HG03196 (cell line): ENCODE results near the gene PRKD3.

Experiments
- ATAC-seq: cut with Tn5 transposase; IDR thresholded peaks from one replicate; pipeline ENCODE4 v1.9.1; 2021; ENCODE audit not compliant: unreplicated experiment

Gene PRKD3

DNA sequence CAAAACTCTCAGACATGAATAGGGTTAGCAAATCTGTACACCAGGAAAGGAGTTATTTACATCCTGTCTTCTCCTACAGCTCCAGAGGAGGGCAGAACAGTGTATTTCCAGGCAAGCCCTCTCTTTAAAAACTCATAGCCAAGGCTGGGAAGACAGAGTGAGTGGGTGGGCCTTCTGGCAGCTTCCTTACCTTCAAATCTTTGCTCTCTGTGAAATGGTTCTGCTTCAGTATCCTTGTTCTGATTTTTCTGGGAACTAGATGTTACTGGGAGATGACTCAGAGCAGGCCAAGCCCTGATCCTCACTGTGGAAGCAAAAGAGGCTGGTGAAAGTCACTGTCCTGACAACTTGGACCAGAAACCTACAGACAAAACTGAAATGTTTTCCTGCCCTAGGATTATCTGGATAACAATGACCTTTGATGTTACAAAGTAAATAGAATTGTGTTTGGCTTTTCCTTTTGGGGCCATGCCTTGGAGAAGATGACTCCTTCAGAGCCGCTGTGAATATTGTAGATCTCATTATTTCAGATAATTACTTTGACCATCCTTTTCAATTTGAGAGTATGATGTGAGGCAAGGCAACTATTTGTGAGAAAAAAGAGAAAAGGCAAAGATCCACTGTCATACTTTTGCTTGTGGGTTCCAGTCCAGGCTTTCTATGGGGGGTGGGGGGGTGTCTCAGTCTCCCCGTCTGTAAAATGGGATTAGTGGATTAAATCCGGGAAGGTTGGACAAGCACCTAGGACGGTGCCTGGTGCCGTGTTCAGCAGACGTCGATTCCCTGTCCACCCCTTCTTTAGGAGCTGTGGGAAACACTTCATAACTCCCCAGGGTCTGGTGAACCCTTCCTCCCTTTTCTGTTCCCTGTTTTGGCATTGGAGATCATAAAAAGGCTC lies 19.2 kb upstream of the PRKD3 start:
- no peak for ATAC-seq

GRCh38 chr2:37342591-37343220 lies 18.1 kb upstream of the PRKD3 start:
- ATAC-seq = no peak

- ATAC-seq = no peak
Measured at GRCh38 chr2:37340637-37341036, 16.0 kb upstream of the PRKD3 start.

GRCh38 chr2:37338933-37339332 lies 14.3 kb upstream of the PRKD3 start:
- no peak for ATAC-seq

DNA sequence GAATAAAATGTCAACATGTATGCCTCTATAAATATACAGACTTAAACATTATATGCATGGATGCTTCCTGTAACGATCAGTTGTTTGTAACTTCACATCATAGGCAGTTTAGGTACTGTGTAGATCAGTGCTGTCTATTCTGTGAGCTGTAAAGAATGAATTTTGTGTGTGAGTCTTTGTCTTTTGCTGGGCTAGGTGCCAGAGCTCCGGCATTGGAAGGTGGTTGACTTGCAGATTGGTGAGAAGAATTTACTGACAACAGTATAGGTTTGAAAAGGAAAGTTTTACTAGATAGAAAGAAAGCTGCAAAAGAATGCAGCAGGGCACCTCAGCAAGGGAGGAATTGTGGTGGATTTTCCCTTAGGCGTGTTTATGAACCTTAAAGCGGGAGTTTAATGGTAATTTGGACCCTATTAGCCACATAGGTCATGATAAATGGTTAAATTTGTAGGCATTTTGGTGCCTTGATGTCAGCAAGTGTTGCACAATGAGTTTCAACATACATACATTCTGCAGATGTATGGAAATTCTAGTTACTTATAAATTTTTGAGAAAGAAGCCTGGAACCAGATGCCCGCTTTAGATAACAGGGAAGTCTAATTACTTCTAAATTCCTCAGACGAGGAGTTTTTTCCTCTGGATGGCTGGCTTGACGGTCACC lies 13.1 kb upstream of the PRKD3 start:
- no peak for ATAC-seq

DNA sequence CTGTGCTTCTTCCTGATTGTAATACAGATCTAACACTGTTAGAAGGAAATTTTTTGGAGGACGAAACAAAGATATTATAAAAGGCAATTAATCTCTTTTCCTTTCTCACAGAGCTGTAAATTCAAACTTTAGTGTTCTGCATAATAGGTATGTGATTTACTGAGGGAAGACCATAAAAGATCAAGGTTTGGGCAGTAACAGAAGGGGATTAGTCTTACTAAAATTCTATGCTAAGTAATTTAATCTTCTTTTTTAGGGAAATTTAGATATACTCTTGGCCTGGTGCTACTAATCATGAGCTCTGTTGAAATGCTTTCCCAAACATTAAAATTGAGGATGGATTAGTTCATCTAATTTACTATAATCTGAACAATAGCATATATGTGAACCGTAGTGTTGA lies 11.0 kb upstream of the PRKD3 start:
- no peak for ATAC-seq

DNA sequence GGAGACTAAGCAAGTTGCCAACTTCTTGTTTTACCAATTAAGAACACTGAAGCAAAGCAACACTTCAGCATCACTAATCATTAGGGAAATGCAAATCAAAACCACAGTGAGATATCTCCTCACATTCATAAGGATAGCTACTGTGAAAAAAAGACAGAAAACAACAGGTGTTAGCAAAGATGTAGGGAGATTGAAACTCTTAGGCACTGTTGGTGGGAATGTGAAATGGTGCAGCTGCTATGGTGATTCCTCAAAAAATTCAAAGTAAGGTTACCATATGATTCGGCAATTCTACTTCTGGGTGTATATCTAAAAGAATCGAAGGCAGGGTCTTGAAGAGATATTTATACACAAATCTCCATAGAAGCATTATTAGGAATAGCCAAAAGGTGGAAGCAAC lies 8.6 kb upstream of the PRKD3 start:
- ATAC-seq = no peak

DNA sequence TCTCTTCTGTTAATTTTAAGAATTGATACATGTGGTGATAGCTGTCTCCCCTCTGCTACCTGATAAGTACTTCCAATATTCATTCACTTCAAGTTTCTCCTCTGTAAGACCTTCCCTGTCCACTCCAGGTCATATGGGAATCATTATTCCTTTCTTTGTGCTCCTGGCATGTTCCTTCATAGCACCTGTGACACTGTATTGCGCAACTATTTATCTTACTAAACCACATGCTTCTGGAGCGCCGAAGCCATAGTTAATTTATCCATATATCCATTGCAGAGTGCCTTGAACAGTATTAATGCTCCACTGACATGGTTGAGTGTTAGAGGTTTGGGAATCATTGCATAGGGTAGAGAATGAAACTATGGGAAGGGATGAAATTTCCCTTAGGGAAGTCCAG lies 7.9 kb upstream of the PRKD3 start:
- ATAC-seq = no peak

GRCh38 chr2:37330681-37331080 lies 6.0 kb upstream of the PRKD3 start:
- ATAC-seq = no peak

- no peak for ATAC-seq
Measured at GRCh38 chr2:37326866-37327634, 2.4 kb upstream of the PRKD3 start.

DNA sequence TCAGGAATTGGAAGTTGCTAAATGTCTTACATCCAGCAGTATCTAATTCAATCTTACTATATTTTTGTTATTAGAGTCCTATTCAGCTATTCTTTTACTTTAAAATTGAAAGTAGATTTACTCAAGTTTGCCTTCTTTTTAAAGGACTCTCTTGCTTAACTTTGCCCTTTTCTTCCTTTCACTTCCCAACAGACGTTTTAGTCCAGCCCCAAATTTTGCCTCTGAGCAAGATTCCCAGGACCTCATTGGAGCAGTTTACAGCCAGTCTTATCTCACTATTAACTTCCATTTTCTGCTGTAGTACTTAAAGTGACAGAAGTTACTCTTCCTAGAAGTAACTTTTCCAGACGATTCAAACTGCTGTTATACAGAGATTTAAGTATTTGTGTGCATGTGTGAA lies 1.7 kb upstream of the PRKD3 start:
- no peak for ATAC-seq

GRCh38 chr2:37325625-37326071 lies 1.0 kb upstream of the PRKD3 start:
- ATAC-seq = no peak

DNA sequence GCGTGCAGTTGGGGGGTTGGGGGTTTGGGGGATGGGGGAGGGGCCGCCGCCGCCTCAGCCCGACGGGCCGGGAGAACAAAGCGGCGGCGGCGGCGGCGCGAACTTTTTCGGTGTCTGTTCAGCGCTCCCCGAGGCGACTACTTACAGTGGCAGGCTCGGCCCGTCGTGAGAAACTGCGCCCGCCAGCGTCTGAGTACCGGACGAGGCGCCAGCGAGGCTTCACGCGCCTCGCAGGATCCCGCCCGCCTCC lies 172 bp downstream of the PRKD3 start:
- no peak for ATAC-seq

- peak; percentile 28 for ATAC-seq
Measured at GRCh38 chr2:37323781-37324535, 675 bp downstream of the PRKD3 start.

- no peak for ATAC-seq
Measured at GRCh38 chr2:37323176-37323780, 1.4 kb downstream of the PRKD3 start.

DNA sequence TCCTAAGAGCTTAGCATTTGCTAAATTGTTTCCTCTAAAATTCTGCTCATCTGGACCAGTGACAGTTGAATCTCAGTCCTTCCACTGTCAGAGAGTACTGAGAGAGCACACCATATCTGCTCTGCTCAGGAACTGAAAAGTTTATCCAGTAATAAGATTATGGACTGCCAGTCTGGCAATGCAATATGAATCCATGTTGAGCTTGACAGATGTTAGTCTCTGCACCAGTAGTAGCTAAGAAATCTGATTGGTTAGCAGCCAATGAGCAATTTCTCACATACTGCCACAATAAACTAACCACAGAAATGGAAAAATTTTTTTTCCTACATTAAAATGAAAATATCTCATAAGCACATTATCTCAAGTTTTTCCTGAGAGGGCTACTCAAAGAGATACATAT lies 2.3 kb downstream of the PRKD3 start:
- no peak for ATAC-seq

- ATAC-seq = no peak
Measured at GRCh38 chr2:37321029-37321682, 3.5 kb downstream of the PRKD3 start.

DNA sequence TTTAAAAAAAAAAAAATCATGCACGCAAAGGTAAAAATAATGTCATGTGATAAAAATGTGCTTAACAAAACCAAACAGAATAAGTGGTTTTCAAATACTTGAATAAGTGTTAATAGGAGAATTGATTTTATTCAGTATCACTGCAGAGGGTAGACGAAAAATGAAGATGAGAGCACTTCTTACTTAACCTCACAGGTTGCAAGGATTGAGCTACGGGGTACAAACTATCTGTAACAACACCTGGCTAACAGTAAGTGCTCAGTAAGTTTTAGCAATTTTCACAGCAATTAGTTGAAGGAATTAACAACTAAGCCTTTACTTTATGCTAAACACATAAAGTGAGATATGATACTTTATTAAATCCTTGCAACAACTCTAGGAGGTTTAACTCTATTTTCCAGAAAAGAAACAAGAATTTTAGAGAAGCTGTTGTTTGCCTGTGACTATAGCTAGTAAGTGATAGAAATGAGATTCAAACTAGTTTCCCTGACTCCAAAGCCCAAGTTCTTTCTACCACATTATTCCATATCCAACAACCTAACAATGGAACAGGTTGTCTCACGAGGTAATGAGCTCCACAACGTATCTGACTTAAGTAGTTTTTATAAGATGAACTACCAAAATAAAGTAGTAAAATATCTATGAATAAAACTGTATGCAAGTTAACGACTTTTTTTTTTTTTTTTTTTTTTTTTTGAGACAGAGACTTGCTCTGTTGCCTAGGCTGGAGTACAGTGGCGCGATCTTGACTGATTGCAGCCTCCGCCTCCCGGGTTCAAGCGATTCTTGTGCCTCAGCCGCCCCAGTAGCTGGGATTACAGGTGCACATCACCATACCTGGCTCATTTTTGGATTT lies 4.7 kb downstream of the PRKD3 start:
- no peak for ATAC-seq

GRCh38 chr2:37318401-37318800 lies 6.2 kb downstream of the PRKD3 start:
- ATAC-seq = peak; percentile 68
